ENCODE results near the gene GALNT14.

- TF ChIP-seq EZH2 (IDR thresholded peaks at IDR 0.05; ENCODE audit: borderline replicate concordance, low read length) (no peak), CTCF (conservative IDR thresholded peaks at IDR 0.05 in 1 of 2, IDR thresholded peaks at IDR 0.05 in 1 of 2; ENCODE audit: extremely low read depth in 1 of 2, insufficient read depth in 1 of 2, low read depth in 1 of 2, low read length in 2 of 2) (no peak)
These were observed 175.1 kb downstream of the GALNT14 start for GRCh38 chr2:30963184-30963583.
